Kidney epithelial cell (primary cell): Measurements from ENCODE around the gene THBS2. TPM values are rescaled to one million over a fixed set of nuclear protein-coding genes. Genes with fewer than 3 reads are reported as not detected.

Source experiments
- DNase-seq: peaks from one replicate; pipeline ENCODE4 v3.0.0-alpha.2; 2010; ENCODE audit warnings: low read depth
- H3K27me3 ChIP-seq: 2 replicates; pipeline ENCODE4 v1.6.0; 2011; ENCODE audit warnings: low read length; ENCODE audit not compliant: control insufficient read depth, insufficient read depth
- H3K36me3 ChIP-seq: 2 replicates; pipeline ENCODE4 v1.5.1; 2011; ENCODE audit warnings: low read length; ENCODE audit not compliant: control insufficient read depth, insufficient read depth
- H3K4me3 ChIP-seq: 2 replicates; pipeline ENCODE4 v1.5.1; 2011; ENCODE audit warnings: low read depth, mild to moderate bottlenecking, control low read depth, low read length
- total RNA-seq: library from RNA; depleted of rRNA; stranded (reverse); fragments of >200 nt; gene quantifications from 2 replicates; pipeline ENCODE4 v1.2.3, GENCODE V29; 2015
- TF ChIP-seq, protein P1 (sequence below): IDR thresholded peaks from 2 replicates; pipeline ENCODE4 v1.5.1; 2011; ENCODE audit warnings: mild to moderate bottlenecking, moderate library complexity, low read length, control low read depth, inconsistent platforms; ENCODE audit not compliant: insufficient read depth, poor library complexity, severe bottlenecking

THBS2 gene
- total RNA-seq, 1 donor from 2014 or later: 21.9 TPM

DNA sequence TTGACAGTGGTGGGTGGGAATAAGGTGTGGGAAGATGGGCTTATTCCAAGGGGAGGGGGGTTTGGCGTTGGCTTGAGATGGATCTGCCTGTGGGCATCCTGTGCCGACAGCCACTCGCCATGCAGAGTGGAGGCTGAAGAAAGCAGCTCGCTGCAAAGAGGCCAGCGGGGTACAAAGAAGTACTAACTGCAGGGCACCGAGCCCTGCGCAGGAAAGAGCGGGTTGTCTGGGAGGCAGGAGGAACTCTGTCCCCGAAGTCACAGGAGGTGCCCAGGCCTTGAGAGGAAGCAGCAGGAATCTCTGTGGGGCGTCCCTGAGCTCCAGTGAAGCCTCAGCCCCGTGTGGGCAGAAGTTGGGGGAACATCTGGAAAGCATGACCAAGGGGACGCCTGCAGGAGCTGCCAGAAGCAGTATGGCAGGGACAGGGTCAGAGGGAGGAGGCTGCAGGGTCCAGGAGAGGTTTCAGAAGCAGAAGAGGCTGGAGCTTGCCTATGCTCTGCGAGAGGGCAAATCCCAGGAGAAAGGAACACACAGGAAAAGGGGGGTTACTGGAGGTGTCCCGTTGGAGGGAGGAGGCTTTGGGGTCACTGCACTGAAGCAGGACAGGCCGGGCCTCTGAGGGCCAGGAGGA, 77.2 kb downstream of the THBS2 start:
- Histone ChIP-seq H3K4me3 (no peak overlapping the region), H3K36me3 (no peaks in the 10 kb centered on the region), H3K27me3 (no peaks in the 10 kb centered on the region)
- TF ChIP-seq, protein P1, sequence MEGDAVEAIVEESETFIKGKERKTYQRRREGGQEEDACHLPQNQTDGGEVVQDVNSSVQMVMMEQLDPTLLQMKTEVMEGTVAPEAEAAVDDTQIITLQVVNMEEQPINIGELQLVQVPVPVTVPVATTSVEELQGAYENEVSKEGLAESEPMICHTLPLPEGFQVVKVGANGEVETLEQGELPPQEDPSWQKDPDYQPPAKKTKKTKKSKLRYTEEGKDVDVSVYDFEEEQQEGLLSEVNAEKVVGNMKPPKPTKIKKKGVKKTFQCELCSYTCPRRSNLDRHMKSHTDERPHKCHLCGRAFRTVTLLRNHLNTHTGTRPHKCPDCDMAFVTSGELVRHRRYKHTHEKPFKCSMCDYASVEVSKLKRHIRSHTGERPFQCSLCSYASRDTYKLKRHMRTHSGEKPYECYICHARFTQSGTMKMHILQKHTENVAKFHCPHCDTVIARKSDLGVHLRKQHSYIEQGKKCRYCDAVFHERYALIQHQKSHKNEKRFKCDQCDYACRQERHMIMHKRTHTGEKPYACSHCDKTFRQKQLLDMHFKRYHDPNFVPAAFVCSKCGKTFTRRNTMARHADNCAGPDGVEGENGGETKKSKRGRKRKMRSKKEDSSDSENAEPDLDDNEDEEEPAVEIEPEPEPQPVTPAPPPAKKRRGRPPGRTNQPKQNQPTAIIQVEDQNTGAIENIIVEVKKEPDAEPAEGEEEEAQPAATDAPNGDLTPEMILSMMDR: no peak
- DNase-seq: no peak

DNA sequence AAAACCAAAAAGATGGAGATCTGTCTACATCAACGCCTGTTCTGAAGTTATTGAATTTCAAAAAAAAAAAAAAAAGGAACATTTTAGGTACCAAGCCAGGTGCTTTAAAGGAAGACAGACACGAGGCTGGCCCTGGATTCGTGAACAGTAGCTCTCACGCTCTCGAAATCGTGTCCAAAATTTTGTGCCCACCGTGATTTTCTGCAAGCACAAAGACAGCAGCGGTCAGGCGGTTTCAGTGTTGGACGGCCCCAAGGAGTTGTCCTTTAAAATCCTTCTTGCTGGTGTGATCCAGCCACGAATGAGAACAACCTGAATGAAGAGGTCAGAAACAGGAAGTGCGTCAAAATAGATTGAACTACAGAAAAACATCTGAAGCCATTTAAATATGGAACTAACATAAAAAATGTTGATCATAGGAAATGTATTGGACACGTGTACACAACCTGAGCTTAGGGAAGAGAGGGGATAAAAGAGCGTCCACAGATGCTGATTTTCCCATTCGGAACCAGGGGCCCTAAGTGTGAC, 78.2 kb downstream of the THBS2 start:
- no peaks in the 10 kb centered on the region for H3K27me3 ChIP-seq
- H3K36me3 ChIP-seq: no peaks in the 10 kb centered on the region
- no peak for DNase-seq
- no peak overlapping the region for H3K4me3 ChIP-seq
- TF ChIP-seq, protein P1: no peak

DNA sequence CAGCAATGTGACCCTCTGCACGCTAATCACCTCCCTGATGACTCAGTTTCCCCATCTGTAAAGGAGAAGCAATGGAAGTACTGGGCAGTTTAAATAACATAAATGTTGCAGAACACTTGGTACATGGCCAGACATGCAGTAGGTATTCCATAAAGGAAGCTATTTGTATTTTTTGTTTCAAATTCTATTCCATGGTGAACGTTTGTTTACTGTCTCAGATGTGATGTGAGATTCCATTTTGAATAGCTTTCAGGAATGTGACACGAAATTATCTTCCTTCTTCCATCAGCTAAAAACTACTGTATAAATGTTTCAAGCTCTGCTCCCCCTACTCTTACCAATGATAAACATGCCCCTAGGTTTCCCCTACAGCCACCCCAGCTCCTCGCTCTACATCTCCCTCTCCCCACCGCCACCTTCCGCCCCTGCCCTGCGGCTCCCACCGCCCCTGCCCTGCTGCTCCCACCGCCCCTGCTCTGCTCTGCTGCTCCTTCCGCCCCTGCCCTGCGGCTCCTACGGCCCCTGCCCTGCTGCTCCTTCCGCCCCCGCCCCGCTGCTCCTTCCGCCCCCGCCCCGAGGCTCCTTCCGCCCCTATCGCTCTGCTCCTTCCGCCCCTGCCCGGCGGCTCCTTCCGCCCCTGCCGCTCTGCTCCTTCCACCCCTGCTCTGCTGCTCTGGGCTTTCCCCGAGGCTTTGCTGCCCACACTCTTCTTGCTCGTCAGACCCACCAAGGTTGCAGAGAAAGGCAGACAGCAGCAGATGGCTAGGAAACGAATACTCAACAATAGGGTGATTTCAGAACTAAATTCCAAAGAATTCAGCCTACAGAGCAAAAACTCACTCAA, 78.9 kb downstream of the THBS2 start:
- TF ChIP-seq, protein P1: no peak
- Histone ChIP-seq H3K4me3 (no peak overlapping the region), H3K27me3 (no peaks in the 10 kb centered on the region), H3K36me3 (no peaks in the 10 kb centered on the region)
- DNase-seq: no peak

DNA sequence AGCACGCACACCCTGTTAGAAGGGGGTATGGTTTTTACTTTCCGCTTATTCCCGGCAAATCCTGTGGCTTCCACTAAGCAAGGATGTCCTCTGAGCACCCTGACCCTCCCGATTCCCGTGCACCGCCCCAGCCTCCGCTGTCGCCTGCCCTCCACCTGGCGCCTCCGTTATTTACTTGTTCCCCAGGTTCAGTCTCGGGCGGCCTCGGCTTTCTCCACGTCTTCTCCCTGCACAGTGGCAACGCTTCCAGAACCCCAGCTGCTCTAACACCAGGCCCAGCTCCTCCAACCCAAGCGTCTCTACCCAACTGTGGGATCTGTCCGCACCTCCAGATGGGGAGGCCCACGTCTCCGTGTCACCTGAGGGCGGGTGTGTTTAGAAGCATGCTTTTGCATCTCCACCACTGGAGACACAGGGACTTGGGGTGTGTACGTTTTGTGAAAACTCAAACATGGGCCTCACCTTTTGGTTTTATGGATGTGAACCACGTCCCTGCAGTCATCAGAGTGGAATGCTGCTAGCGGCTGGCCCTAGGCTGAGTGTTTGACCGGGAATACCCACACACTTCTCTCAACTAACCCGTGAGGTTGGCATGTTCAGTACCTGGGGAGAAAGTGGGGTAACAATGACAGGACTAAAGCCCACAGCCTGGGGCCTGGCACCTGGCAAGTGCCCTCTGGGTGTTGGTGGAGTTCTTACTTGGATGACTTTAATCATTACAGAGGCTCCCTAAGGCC, 79.9 kb downstream of the THBS2 start:
- TF ChIP-seq, protein P1: no peak
- H3K36me3 ChIP-seq: no peaks in the 10 kb centered on the region

DNA sequence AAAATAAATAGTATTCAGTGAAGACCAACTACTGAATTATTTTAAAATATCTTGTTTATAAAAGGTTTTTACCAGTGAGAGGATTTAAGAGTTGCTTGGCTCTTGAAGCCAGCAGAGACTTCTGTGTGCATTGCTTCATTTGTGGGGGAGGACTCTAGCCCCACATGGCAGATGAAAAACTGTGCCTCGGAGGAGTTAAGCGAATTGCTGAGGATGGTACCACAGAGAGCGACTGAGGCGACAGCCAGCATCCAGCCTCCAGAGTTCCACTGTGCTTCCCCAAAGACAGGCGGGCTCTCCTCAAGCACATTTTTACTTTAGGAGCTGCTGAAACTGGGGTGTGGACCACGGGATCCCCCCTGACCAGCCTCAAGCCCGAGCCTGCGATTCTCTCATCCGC, 80.7 kb downstream of the THBS2 start:
- Histone ChIP-seq H3K36me3 (no peaks in the 10 kb centered on the region), H3K4me3 (no peak overlapping the region), H3K27me3 (no peaks in the 10 kb centered on the region)
- no peak for DNase-seq
- TF ChIP-seq, protein P1: no peak

More for the DNA sequence above, 79.9 kb downstream of the THBS2 start:
- DNase-seq: no peak
- Histone ChIP-seq H3K4me3 (no peak overlapping the region), H3K27me3 (no peaks in the 10 kb centered on the region)
